ENCODE measurements around the gene CHST15. TPM values are rescaled to one million over a fixed set of nuclear protein-coding genes. Genes with fewer than 3 reads are reported as not detected.

CHST15 gene
- total and polyA plus RNA-seq, 9 donors, result 35.9 to 93.0 (median 52.5) TPM

- no peaks in the 10 kb centered on the region for H3K27me3 ChIP-seq
- no peak overlapping the region for H3K27ac ChIP-seq
- WGBS, 3 donors, result 39 to 56% (median 52%) methylated on average over 10 of the region's 10 CpGs
- DNase-seq, result peak in 1 of 5 donors; percentile 56
- intact Hi-C loops (cut with DNase I), result no loop called here
- H3K4me3 ChIP-seq, result no peak overlapping the region
- H3K4me1 ChIP-seq (ENCODE audit: insufficient read depth), result peaks cover 8% of the 10 kb centered on the region
- TF ChIP-seq EP300 (IDR thresholded peaks at IDR 0.05) (no peak), CTCF (IDR thresholded peaks at IDR 0.05) (no peak), POLR2A (IDR thresholded peaks at IDR 0.05) (no peak)
- peaks cover 0 to 5% of the 10 kb centered on the region in 2 donors for H3K9me3 ChIP-seq
- no peaks in the 10 kb centered on the region for H3K36me3 ChIP-seq
Measured at GRCh38 chr10:124016804-124017375, 76.5 kb downstream of the CHST15 start.

- intact Hi-C loops (cut with DNase I), result no loop called here
- Histone ChIP-seq H3K36me3 (no peaks in the 10 kb centered on the region), H3K27ac (no peak overlapping the region), H3K27me3 (no peaks in the 10 kb centered on the region), H3K9me3 (peaks cover 0 to 5% of the 10 kb centered on the region in 2 donors), H3K4me3 (no peak overlapping the region), H3K4me1 (ENCODE audit: insufficient read depth) (peaks cover 9% of the 10 kb centered on the region)
- no peak for DNase-seq
- TF ChIP-seq EP300 (IDR thresholded peaks at IDR 0.05) (no peak), CTCF (IDR thresholded peaks at IDR 0.05) (no peak), POLR2A (IDR thresholded peaks at IDR 0.05) (no peak)
- WGBS, 3 donors, result 95 to 99% (median 96%) methylated on average over 9 of the region's 9 CpGs
Measured at GRCh38 chr10:124015991-124016390, 77.4 kb downstream of the CHST15 start.

DNA sequence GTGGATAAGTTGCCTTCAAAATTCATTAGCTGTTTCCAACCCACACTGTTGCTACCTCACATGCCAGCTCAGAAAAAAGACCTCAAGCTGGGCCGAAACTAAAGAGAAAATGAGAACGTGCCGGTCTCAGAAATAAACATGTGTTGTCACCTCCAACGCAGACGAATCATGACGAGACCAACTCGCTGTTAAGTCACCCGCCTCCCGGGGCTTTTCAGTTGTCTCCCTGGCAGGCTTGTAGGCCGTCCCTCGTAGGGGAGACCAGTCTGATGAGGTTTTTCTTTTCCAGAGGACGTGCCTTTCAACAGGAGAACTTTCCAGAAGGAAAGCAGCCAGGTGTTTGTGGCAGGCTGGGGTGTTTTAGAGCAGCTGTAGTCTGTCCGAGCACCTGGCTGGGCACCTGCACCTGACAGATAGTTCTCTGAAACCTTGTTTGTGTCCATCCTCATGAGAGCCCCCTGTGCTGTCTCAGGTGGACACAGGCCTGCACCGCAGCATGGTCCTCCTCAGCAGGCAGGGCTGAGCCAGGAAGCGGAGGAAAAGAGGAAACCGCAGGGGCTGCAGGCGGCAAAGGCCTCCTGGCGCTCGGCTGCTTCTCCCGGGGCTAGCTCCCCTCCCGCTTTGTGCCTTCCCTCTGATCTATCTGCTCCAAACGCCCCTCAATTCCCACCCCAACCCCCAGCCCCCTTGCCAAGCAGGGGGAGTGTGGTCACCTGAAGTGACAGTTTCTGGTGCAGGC, 78.8 kb downstream of the CHST15 start:
- H3K36me3 ChIP-seq, result no peaks in the 10 kb centered on the region
- 90 to 92% (median 91%) methylated on average over 22 of the region's 22 CpGs for WGBS, 3 donors
- TF ChIP-seq POLR2A (IDR thresholded peaks at IDR 0.05) (no peak), CTCF (IDR thresholded peaks at IDR 0.05) (no peak), EP300 (IDR thresholded peaks at IDR 0.05) (no peak)
- intact Hi-C loops (cut with DNase I), result no loop called here
- H3K27me3 ChIP-seq, result no peaks in the 10 kb centered on the region
- no peak overlapping the region for H3K4me3 ChIP-seq
- H3K4me1 ChIP-seq (ENCODE audit: insufficient read depth), result peaks cover 14% of the 10 kb centered on the region
- no peak overlapping the region for H3K27ac ChIP-seq
- H3K9me3 ChIP-seq, result peaks cover 0 to 5% of the 10 kb centered on the region in 2 donors
- DNase-seq, result no peak

DNA sequence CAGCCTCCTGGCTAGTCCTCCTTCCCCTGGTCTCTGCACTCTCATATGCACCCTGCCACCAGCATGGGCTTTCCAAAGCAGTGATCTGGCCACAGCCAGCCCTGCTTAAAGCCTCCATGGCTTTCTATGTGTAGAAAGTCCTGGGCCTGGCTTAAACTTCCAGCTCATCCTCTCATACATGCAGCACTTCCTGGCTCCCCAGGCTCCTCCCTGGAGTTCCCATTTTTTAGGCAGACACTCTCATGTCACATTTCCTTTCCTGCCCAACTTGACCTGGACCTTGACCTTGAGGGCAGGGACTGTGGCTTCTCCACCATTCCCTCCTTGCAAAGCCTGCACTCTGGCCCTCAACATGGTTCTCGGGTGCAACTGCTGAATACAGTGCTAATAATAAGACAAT, 79.5 kb downstream of the CHST15 start:
- 100% methylated on average over 1 of the region's 1 CpG for WGBS, 3 donors
- H3K4me3 ChIP-seq, result no peak overlapping the region
- DNase-seq, result no peak
- H3K36me3 ChIP-seq, result no peaks in the 10 kb centered on the region
- intact Hi-C loops (cut with DNase I), result no loop called here
- H3K4me1 ChIP-seq (ENCODE audit: insufficient read depth), result peaks cover 14% of the 10 kb centered on the region
- TF ChIP-seq POLR2A (IDR thresholded peaks at IDR 0.05), result no peak
- TF ChIP-seq EP300 (IDR thresholded peaks at IDR 0.05), result no peak
- no peak for TF ChIP-seq CTCF (IDR thresholded peaks at IDR 0.05)
- H3K9me3 ChIP-seq, result peaks cover 0 to 5% of the 10 kb centered on the region in 2 donors
- H3K27ac ChIP-seq, result no peak overlapping the region
- no peaks in the 10 kb centered on the region for H3K27me3 ChIP-seq

All from ovary (tissue), 9 donors.